Hepatocyte (in vitro differentiated cells): ENCODE measurements around the gene ADAP2.

Experiments
- EZH2 ChIP-seq: fragments of 200-600 bp; sonication (generic); IDR thresholded peaks from 2 replicates; pipeline ENCODE4 v1.6.1; 2016; ENCODE audit warnings: antibody characterized with exemption, mild to moderate bottlenecking, borderline replicate concordance
- EZH2phosphoT487 ChIP-seq: fragments of 200-600 bp; sonication (generic); IDR thresholded peaks from one replicate; pipeline ENCODE4 v1.6.1; 2018; ENCODE audit warnings: antibody characterized with exemption, mild to moderate bottlenecking, low read depth, moderate library complexity; ENCODE audit not compliant: unreplicated experiment, severe bottlenecking
- TF ChIP-seq, protein P1 (sequence below): fragments of 200-600 bp; sonication (generic); IDR thresholded peaks from 2 replicates; pipeline ENCODE4 v1.5.1; 2016; ENCODE audit warnings: antibody characterized with exemption, mild to moderate bottlenecking; ENCODE audit not compliant: poor library complexity

GRCh38 chr17:31002047-31002446 is 80.3 kb downstream of the ADAP2 start:
- TF ChIP-seq EZH2, result no peak
- TF ChIP-seq, protein P1, sequence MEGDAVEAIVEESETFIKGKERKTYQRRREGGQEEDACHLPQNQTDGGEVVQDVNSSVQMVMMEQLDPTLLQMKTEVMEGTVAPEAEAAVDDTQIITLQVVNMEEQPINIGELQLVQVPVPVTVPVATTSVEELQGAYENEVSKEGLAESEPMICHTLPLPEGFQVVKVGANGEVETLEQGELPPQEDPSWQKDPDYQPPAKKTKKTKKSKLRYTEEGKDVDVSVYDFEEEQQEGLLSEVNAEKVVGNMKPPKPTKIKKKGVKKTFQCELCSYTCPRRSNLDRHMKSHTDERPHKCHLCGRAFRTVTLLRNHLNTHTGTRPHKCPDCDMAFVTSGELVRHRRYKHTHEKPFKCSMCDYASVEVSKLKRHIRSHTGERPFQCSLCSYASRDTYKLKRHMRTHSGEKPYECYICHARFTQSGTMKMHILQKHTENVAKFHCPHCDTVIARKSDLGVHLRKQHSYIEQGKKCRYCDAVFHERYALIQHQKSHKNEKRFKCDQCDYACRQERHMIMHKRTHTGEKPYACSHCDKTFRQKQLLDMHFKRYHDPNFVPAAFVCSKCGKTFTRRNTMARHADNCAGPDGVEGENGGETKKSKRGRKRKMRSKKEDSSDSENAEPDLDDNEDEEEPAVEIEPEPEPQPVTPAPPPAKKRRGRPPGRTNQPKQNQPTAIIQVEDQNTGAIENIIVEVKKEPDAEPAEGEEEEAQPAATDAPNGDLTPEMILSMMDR, result no peak
- TF ChIP-seq EZH2phosphoT487, result no peak
